ENCODE data around the gene SHISAL1. TPM values are rescaled to one million over a fixed set of nuclear protein-coding genes. Genes with fewer than 3 reads are reported as not detected.

Gene SHISAL1
- total RNA-seq, 1 donor from 2014 or later = not detected

DNA sequence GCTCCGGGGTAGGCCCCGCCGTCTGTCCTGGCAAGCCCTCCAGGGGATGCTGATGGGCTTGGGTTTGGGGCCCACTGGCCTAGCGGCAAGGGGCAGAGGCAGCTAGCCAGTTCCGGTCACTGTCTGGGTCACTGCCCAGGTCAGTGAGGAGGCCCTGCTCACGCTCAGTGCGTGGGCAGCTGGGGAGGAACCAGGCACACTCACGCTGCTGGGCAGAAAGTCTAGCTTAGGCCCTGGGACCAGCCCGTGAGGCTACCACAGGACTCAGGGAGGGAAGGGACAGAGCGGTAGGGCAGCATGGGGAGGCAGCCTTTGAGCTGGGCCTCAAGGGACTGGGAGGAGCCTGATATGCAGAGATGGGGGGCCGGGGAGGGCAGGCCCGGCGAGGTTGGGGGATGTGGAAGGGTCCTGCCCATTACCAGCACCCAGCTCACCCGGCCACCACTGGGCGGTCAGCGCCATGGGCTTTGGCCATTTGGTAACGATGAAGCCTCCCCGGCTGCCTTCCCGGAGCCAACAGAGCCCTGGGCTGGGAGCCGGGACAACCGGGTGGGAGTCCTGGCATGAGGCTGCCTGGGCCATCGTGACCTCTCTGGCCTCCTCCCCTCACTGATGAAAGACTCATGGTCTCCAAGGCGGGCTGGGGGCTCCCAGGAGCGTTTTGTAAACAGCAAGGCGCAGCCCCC, 14.2 kb downstream of the SHISAL1 start:
- Mint-ChIP-seq H3K36me3 (ENCODE audit: low read depth) (no peaks in the 10 kb centered on the region), H3K27ac (no peak overlapping the region)

DNA sequence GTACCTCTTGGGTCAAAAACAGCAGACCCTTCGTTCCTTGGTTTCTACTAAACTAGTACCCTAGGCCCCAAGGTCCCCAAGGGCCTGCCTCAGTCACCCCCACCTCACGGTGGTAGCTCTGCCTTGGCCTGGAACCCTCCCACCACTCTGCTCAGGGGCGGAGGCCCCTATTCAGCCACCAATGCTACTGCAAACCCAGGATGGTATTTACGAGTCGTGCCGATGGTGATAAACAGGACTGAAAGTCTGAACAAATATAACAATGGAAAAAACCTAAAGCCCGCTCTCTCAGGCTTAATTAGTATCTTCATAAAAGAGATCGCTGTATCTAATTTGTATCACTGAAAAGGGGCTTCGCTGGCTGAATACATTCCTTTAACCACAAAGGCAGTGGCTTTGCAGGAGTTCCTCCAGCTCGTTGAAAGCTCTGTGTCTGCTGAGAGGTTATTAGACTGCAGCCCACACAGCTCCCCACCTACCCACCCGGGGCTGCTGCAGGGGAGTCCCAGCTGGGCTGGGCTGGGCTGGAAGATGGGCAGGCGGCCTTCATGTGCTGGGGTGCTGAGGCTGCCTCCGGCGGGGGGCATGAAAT, 15.2 kb downstream of the SHISAL1 start:
- DNase-seq (ENCODE audit: low spot score) = no peak
- H3K4me3 Mint-ChIP-seq = no peak overlapping the region
- peaks cover 11% of the 10 kb centered on the region for H3K27me3 Mint-ChIP-seq (ENCODE audit: insufficient read depth)
- H3K4me1 Mint-ChIP-seq (ENCODE audit: low read depth) = no peaks in the 10 kb centered on the region
- H3K36me3 Mint-ChIP-seq (ENCODE audit: low read depth) = no peaks in the 10 kb centered on the region
- H3K9me3 Mint-ChIP-seq = peaks cover 5% of the 10 kb centered on the region
- intact Hi-C loops (cut with micrococcal nuclease) = no loop called here
- no peak overlapping the region for H3K27ac Mint-ChIP-seq

More for the DNA sequence above, 14.2 kb downstream of the SHISAL1 start:
- Mint-ChIP-seq H3K4me1 (ENCODE audit: low read depth) (no peaks in the 10 kb centered on the region), H3K27me3 (ENCODE audit: insufficient read depth) (peaks cover 10% of the 10 kb centered on the region), H3K9me3 (peaks cover 5% of the 10 kb centered on the region), H3K4me3 (no peak overlapping the region)
- DNase-seq (ENCODE audit: low spot score) = no peak
- intact Hi-C loops (cut with micrococcal nuclease) = no loop called here

DNA sequence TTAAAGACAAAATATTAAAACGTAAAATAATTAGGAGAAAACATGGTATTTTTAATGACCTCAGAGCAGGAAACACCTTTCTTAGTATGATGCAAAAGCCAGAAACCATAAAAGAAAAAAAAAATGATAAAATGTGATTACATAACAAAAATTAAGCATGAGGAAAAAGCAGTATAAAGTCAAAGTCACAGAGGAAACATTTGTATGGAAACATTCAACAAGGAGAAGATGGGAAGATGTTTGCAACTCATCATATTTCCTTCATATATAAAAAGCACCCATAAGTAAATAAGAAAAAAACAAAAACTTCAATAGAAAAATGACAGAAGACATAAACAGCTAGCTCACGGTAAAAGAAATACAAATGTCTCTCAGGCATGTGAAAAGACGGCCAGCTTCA, 17.3 kb downstream of the SHISAL1 start:
- Mint-ChIP-seq H3K27ac (no peak overlapping the region), H3K36me3 (ENCODE audit: low read depth) (no peaks in the 10 kb centered on the region), H3K9me3 (peaks cover 5% of the 10 kb centered on the region), H3K27me3 (ENCODE audit: insufficient read depth) (peaks cover 11% of the 10 kb centered on the region), H3K4me1 (ENCODE audit: low read depth) (no peaks in the 10 kb centered on the region), H3K4me3 (no peak overlapping the region)
- intact Hi-C loops (cut with micrococcal nuclease) = no loop called here
- no peak for DNase-seq (ENCODE audit: low spot score)

DNA sequence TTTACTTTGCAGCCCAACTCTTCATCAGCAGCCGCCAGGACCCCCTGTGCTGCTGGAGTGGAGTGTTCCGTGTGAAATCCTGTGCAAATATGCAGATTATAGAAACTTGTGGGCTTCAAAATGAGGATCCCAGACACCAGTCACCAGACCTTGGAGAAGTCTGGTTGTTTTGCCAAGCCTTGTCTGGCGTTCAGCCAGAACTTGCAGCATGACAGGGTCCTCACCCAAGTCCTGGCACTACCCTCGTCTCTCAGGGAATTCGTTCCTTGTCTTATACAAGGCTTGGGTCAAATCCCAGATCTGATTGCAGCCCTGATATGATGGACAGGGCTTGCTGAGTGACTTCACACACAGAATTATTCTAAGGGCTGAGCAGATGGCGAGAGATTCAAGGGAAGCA, 18.9 kb downstream of the SHISAL1 start:
- Mint-ChIP-seq H3K4me3 (no peak overlapping the region), H3K27ac (no peak overlapping the region), H3K9me3 (peaks cover 5% of the 10 kb centered on the region), H3K27me3 (ENCODE audit: insufficient read depth) (peaks cover 7% of the 10 kb centered on the region), H3K36me3 (ENCODE audit: low read depth) (no peaks in the 10 kb centered on the region), H3K4me1 (ENCODE audit: low read depth) (no peaks in the 10 kb centered on the region)
- intact Hi-C loops (cut with micrococcal nuclease) = no loop called here
- DNase-seq (ENCODE audit: low spot score) = no peak

DNA sequence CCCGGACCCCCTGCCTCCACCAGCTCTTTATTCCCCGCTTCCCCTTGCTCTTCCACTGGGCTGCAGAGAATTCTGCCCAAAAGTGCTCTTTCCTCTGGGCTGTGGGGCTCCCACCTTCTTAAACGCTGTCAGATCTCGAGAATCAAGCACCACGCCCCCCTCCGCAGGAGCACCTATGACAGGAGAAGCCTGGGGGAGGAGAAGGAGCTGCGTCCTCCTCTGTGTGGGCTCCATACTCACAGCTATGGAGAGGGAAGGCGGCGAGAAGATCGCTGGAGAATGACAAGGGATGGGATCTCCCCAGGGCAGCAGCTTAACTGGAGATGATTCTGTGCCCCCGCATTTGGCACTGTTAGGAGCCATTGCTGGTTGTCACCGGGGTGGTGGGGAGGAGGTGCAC, 19.7 kb downstream of the SHISAL1 start:
- no peak overlapping the region for H3K4me3 Mint-ChIP-seq
- intact Hi-C loops (cut with micrococcal nuclease) = no loop called here
- DNase-seq (ENCODE audit: low spot score) = no peak
- H3K36me3 Mint-ChIP-seq (ENCODE audit: low read depth) = no peaks in the 10 kb centered on the region
- H3K9me3 Mint-ChIP-seq = peaks cover 5% of the 10 kb centered on the region
- H3K4me1 Mint-ChIP-seq (ENCODE audit: low read depth) = no peaks in the 10 kb centered on the region
- no peak overlapping the region for H3K27ac Mint-ChIP-seq
- H3K27me3 Mint-ChIP-seq (ENCODE audit: insufficient read depth) = peaks cover 7% of the 10 kb centered on the region

DNA sequence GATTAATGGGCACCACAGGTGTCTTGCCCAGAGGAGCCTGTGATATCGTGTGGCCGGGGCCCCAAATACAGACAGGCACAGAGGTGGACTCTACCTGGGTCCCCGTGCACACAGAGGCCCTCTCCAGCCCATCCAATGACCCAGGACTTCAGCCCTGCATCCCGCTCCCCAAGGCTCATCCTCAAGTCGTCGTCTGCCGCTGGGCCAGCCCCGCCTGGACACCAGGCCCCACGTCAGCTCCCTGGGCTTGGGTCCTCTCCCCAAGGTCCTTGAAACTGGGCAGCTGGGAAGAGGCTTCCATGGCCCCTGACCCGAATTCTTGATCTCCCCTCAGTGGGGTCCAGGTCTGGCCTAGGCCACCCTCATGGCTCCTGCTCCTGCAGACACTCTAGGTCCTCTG, 20.2 kb downstream of the SHISAL1 start:
- intact Hi-C loops (cut with micrococcal nuclease) = no loop called here
- Mint-ChIP-seq H3K27me3 (ENCODE audit: insufficient read depth) (peaks cover 7% of the 10 kb centered on the region), H3K27ac (no peak overlapping the region), H3K9me3 (peaks cover 5% of the 10 kb centered on the region), H3K4me3 (no peak overlapping the region), H3K4me1 (ENCODE audit: low read depth) (no peaks in the 10 kb centered on the region), H3K36me3 (ENCODE audit: low read depth) (no peaks in the 10 kb centered on the region)
- DNase-seq (ENCODE audit: low spot score) = no peak

DNA sequence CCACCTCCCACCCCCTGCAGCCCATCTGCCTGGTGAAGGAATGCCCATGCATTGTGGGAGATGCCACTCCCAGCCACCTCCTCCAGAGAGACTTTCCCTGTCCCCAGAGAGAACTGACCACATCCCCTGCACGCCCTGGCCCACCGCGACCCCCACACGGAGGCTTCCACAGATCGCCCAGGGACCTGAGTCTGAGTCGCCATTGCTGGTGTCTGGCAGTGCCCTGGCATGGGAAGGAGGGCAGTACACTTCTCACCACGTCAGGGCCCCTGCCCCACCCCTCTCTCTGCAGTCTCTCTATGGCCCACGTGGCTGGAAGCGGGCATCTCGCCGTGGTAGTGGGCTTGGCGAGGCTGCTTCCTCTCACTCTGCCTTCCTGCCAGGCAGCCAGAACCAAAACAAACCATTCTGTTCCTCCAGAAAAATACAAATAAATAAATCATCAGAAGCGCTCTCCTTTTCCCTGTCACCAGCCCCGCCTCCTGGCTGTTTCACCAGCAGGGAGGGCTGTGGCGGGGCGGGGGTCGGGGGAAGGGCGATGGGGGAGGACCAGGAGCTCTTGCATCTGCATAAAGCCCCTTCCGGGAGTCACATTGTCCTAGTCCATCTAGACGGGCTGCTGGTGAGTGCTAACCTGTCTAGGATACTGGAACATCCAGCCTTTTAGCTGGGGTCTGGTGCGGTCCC, 20.9 kb downstream of the SHISAL1 start:
- no peak overlapping the region for H3K4me3 Mint-ChIP-seq
- no peaks in the 10 kb centered on the region for H3K36me3 Mint-ChIP-seq (ENCODE audit: low read depth)
- peaks cover 5% of the 10 kb centered on the region for H3K9me3 Mint-ChIP-seq
- intact Hi-C loops (cut with micrococcal nuclease) = no loop called here
- H3K27ac Mint-ChIP-seq = no peak overlapping the region
- peaks cover 7% of the 10 kb centered on the region for H3K27me3 Mint-ChIP-seq (ENCODE audit: insufficient read depth)
- DNase-seq (ENCODE audit: low spot score) = no peak
- H3K4me1 Mint-ChIP-seq (ENCODE audit: low read depth) = no peaks in the 10 kb centered on the region

DNA sequence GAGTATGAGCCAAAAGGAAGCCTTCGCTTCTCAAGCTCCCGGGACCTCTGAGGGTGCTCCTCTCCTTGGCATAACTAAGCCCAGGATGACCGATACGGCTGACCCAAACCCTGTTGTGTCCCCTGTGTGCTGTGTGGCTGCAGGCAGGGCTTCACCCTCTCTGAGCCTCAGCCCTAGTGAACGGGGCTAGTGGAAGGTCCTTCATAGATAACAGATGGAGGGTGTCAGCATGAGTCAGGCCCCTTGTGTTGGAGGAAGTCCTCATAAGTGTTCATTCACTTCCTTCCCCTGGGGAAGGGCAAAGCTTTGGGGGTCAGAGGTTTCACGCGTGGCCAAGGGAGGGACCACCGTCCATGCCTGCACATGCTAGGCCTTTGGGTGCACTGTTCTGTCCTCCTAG, 21.5 kb downstream of the SHISAL1 start:
- Mint-ChIP-seq H3K27ac (no peak overlapping the region), H3K4me1 (ENCODE audit: low read depth) (no peaks in the 10 kb centered on the region), H3K27me3 (ENCODE audit: insufficient read depth) (peaks cover 7% of the 10 kb centered on the region), H3K9me3 (peaks cover 5% of the 10 kb centered on the region), H3K4me3 (no peak overlapping the region), H3K36me3 (ENCODE audit: low read depth) (no peaks in the 10 kb centered on the region)
- DNase-seq (ENCODE audit: low spot score) = no peak
- intact Hi-C loops (cut with micrococcal nuclease) = no loop called here

DNA sequence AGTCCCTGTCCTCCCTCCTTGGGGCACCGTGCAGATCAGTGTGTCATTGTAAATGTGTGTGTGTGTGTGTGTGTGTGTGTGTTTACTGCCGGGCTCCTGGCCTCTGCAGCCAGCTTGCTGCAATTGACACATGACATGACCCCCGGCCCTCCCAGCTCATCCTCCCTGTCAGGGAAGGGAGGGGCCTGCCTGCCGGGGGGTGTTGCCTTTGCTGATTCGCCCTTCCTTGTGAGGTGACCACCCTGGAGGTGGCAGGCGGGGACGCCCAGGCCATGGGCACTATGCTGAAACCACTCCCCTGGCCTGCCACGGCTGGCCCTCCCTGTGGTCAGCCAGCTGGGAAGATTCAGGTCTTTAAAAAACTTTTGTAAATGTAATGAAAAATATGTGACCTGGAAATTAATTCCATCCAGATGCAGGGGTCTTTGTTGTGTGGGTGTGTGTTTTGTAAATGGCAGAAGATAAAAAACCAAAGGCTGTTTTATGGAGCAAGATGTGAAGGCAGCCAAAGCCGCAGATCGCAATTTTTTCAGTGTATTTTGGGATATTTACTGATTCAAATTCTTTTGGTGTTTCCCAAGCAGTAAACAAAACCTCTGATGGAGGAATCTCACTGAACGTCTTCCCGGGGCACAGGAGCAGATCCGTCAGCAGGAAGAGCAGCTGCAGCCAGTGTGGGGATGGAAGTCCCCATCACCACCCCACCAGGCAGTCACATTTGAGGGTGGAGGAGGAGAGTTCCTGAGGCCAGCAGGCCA, 23.2 kb downstream of the SHISAL1 start:
- H3K36me3 Mint-ChIP-seq (ENCODE audit: low read depth) = no peaks in the 10 kb centered on the region
- no peak overlapping the region for H3K27ac Mint-ChIP-seq
- intact Hi-C loops (cut with micrococcal nuclease) = no loop called here
- H3K4me3 Mint-ChIP-seq = no peak overlapping the region
- H3K27me3 Mint-ChIP-seq (ENCODE audit: insufficient read depth) = peaks cover 7% of the 10 kb centered on the region
- H3K4me1 Mint-ChIP-seq (ENCODE audit: low read depth) = no peaks in the 10 kb centered on the region
- peaks cover 5% of the 10 kb centered on the region for H3K9me3 Mint-ChIP-seq
- DNase-seq (ENCODE audit: low spot score) = no peak

DNA sequence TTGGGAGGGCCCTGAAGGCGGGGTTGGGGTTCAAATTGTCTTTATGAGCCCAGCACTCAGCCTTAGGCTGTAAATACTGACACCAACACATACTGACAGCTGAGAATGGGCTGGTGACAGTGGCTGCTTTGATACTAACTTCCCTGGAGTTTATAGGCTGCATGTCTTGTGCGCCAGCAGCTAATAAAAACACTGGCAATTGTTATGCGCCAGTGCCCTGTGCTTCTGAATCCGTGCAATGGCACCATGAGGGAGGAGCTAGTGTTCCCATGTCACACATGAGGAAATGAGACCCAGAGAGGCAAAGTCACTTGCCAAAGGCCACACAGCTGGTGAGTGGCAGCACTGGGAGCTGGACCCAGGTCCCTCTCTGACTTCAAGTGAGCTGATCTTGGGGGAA, 23.8 kb downstream of the SHISAL1 start:
- intact Hi-C loops (cut with micrococcal nuclease) = no loop called here
- DNase-seq (ENCODE audit: low spot score) = no peak
- H3K27me3 Mint-ChIP-seq (ENCODE audit: insufficient read depth) = peaks cover 4% of the 10 kb centered on the region
- no peaks in the 10 kb centered on the region for H3K4me1 Mint-ChIP-seq (ENCODE audit: low read depth)
- H3K9me3 Mint-ChIP-seq = peaks cover 1% of the 10 kb centered on the region
- no peak overlapping the region for H3K27ac Mint-ChIP-seq
- H3K4me3 Mint-ChIP-seq = no peak overlapping the region
- H3K36me3 Mint-ChIP-seq (ENCODE audit: low read depth) = no peaks in the 10 kb centered on the region

DNA sequence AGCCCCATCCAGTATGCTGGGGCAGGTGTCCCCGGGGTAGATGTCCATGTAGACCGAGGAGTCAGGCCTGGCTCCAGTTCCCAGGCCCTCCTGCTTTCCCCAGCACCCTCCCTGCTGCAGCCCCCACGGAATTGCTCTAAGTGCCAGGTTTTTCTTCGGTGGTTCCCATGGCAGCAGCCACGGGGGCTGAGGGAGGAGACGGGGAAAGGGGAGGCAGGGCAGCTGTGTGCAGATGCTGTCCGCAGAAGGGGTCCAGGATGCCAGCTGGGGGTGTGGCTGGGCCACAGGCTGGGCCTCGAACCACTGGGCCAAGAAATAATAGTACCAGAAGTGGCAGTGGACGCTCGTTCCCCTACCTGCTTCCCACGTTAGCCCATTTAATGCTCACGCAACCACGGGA, 25.0 kb downstream of the SHISAL1 start:
- H3K4me1 Mint-ChIP-seq (ENCODE audit: low read depth) = no peaks in the 10 kb centered on the region
- no peak overlapping the region for H3K27ac Mint-ChIP-seq
- intact Hi-C loops (cut with micrococcal nuclease) = no loop called here
- no peak overlapping the region for H3K4me3 Mint-ChIP-seq
- no peaks in the 10 kb centered on the region for H3K9me3 Mint-ChIP-seq
- H3K36me3 Mint-ChIP-seq (ENCODE audit: low read depth) = no peaks in the 10 kb centered on the region
- no peak for DNase-seq (ENCODE audit: low spot score)
- peaks cover 2% of the 10 kb centered on the region for H3K27me3 Mint-ChIP-seq (ENCODE audit: insufficient read depth)

DNA sequence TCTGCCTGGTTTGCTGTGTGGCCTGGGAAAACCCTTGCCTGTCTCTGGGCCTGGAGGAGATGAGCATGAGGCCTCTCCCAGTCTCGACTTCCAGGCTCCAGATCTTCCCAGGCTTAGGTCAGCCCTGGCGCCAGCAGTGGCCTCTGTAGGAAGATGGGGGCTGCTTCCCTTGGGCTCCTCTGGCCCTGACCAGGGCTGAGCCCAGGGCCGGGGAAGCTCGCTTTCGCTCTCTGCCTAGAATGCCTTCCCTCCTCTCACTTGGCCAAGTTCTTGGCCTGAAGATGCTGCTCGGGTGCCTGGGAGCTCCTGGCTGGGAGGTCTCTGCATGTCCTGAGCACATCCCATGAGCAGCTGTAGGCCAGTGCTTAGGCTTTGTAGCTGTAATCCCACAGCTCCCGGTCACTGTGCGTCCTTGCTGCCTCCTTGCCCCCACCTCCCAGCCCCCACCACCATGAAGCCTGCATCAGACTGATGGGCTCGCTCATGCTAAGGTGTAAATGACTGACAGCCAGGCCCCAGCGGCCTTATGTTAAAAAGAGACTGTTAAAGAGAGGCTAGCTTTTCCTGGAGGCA, 25.5 kb downstream of the SHISAL1 start:
- no peak overlapping the region for H3K4me3 Mint-ChIP-seq
- no peak for DNase-seq (ENCODE audit: low spot score)
- H3K27me3 Mint-ChIP-seq (ENCODE audit: insufficient read depth) = peaks cover 5% of the 10 kb centered on the region
- intact Hi-C loops (cut with micrococcal nuclease) = no loop called here
- H3K9me3 Mint-ChIP-seq = no peaks in the 10 kb centered on the region
- H3K4me1 Mint-ChIP-seq (ENCODE audit: low read depth) = no peaks in the 10 kb centered on the region
- H3K36me3 Mint-ChIP-seq (ENCODE audit: low read depth) = no peaks in the 10 kb centered on the region
- H3K27ac Mint-ChIP-seq = no peak overlapping the region

DNA sequence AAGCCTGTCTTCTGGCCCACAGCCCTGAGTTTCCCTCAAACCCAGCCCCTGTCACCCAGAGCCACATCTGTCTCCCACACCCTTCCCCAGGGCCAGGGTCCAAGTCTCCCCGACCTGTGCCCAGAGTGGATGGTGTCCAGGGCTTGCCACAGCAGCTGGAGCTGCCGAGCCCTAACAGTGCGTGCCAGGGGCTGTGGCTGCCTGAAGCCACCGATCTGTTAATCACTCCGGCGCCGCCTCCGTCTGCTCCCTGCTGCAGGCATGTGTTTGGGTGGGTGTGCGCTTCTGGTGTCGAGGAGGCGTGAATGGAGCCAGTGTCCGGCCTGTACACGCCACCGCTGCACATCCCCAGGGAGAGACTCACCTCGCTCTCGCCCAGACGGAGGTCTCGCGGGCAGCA, 26.1 kb downstream of the SHISAL1 start:
- Mint-ChIP-seq H3K27ac (no peak overlapping the region), H3K27me3 (ENCODE audit: insufficient read depth) (peaks cover 3% of the 10 kb centered on the region), H3K4me3 (no peak overlapping the region), H3K4me1 (ENCODE audit: low read depth) (no peaks in the 10 kb centered on the region), H3K36me3 (ENCODE audit: low read depth) (no peaks in the 10 kb centered on the region), H3K9me3 (no peaks in the 10 kb centered on the region)
- no peak for DNase-seq (ENCODE audit: low spot score)
- intact Hi-C loops (cut with micrococcal nuclease) = no loop called here
